Measurements from ENCODE around the gene GRID2. TPM values are rescaled to one million over a fixed set of nuclear protein-coding genes. Genes with fewer than 3 reads are reported as not detected.

Gene GRID2
- total RNA-seq, 1 donor from 2014 or later = 1.3 TPM

DNA sequence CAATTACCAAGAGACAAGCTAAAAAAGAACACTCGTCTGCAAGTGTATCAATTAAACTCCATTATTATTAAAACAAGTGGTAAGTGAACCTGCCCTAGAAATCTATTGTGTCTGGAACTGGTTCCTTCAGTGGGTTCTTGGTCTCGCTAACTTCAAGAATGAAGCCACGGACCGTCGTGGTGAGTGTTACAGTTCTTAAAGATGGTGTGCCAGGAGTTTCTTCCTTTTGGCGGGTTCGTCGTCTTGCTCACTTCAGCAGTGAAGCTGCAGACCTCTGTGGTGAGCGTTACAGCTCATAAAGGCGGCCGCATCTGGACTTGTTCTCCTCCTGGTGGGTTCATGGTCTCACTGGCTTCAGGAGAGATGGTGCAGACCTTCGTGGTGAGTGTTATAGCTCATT, 231.8 kb downstream of the GRID2 start:
- no peaks in the 10 kb centered on the region for H3K27me3 Mint-ChIP-seq (ENCODE audit: low read depth)
- H3K4me3 Mint-ChIP-seq = no peak overlapping the region
- no peaks in the 10 kb centered on the region for H3K9me3 Mint-ChIP-seq
- H3K36me3 Mint-ChIP-seq (ENCODE audit: low read depth) = no peaks in the 10 kb centered on the region
- TF ChIP-seq CTCF (conservative IDR thresholded peaks at IDR 0.05) = no peak
- H3K4me1 Mint-ChIP-seq = no peaks in the 10 kb centered on the region
- no peak for DNase-seq (ENCODE audit: low read depth, low spot score)
- no peak overlapping the region for H3K27ac Mint-ChIP-seq (ENCODE audit: unreplicated experiment)

DNA sequence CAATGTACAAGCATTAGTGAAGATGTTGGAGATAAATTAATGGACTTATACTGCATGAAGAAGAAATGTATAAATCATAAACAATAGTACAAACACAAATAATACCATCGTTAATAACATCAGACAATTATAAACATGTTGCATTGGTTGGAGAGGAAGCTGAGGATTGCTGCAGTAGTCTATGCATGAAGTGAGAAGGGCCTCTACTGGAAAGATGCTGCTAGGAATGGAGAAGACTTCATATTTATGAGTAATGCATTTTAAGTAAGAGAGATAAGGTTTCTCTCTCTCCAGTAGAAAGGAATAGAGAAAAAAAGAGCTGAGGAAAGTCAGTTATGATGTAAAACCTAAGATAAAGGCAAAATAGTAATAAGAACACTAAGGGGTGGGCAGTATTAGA, 247.8 kb downstream of the GRID2 start:
- H3K9me3 Mint-ChIP-seq = no peaks in the 10 kb centered on the region
- H3K36me3 Mint-ChIP-seq (ENCODE audit: low read depth) = no peaks in the 10 kb centered on the region
- no peak for TF ChIP-seq CTCF (conservative IDR thresholded peaks at IDR 0.05)
- DNase-seq (ENCODE audit: low read depth, low spot score) = no peak
- H3K27ac Mint-ChIP-seq (ENCODE audit: unreplicated experiment) = no peak overlapping the region
- no peak overlapping the region for H3K4me3 Mint-ChIP-seq
- H3K27me3 Mint-ChIP-seq (ENCODE audit: low read depth) = no peaks in the 10 kb centered on the region
- no peaks in the 10 kb centered on the region for H3K4me1 Mint-ChIP-seq

DNA sequence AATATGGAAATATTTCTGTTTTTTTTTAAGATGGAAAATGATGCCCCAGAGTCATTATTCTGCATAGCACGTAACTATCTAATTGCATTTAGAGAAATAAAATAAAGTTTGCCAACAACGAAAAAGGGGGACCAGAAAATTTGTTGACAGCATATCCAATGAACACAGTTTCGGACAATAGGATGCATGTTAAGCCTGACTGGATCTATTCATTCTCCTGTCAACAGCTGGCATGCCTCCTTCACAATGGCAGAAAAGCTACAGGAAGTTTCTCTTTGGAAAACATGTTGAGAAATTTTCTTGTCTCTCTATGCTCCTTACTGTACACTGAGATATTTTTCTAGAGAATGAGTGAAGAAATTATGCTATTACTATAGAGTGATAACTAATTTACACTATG, 262.5 kb downstream of the GRID2 start:
- no peaks in the 10 kb centered on the region for H3K27me3 Mint-ChIP-seq (ENCODE audit: low read depth)

DNA sequence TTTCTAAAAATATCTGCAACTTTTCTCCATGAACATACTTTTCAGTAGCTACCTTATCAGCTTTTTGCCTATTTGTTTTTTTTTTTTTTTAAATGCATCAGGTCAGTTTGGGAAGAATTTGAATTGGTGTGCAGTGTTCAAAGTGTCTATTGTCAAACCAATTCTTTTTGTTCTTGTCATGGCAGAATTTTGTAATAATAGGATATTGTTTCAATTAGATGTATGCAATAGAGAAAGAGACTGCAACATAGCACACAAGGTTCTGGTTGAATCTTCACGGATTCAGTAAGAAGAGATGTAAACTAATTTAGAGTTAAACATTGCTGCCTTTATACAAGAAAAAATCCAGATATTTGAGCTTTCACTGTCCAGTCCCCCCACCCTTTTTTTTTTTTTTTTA, 277.1 kb downstream of the GRID2 start:
- Mint-ChIP-seq H3K4me1 (no peaks in the 10 kb centered on the region), H3K27ac (ENCODE audit: unreplicated experiment) (no peak overlapping the region), H3K36me3 (ENCODE audit: low read depth) (no peaks in the 10 kb centered on the region), H3K27me3 (ENCODE audit: low read depth) (no peaks in the 10 kb centered on the region), H3K4me3 (no peak overlapping the region), H3K9me3 (no peaks in the 10 kb centered on the region)
- DNase-seq (ENCODE audit: low read depth, low spot score) = no peak
- TF ChIP-seq CTCF (conservative IDR thresholded peaks at IDR 0.05) = no peak

More for the DNA sequence above, 262.5 kb downstream of the GRID2 start:
- DNase-seq (ENCODE audit: low read depth, low spot score) = no peak
- TF ChIP-seq CTCF (conservative IDR thresholded peaks at IDR 0.05) = no peak
- H3K36me3 Mint-ChIP-seq (ENCODE audit: low read depth) = no peaks in the 10 kb centered on the region
- no peak overlapping the region for H3K27ac Mint-ChIP-seq (ENCODE audit: unreplicated experiment)
- no peak overlapping the region for H3K4me3 Mint-ChIP-seq
- H3K9me3 Mint-ChIP-seq = peaks cover 17% of the 10 kb centered on the region
- H3K4me1 Mint-ChIP-seq = peaks cover 13% of the 10 kb centered on the region

- Mint-ChIP-seq H3K9me3 (no peaks in the 10 kb centered on the region), H3K27ac (ENCODE audit: unreplicated experiment) (no peak overlapping the region), H3K27me3 (ENCODE audit: low read depth) (no peaks in the 10 kb centered on the region), H3K36me3 (ENCODE audit: low read depth) (no peaks in the 10 kb centered on the region), H3K4me1 (no peaks in the 10 kb centered on the region), H3K4me3 (no peak overlapping the region)
- DNase-seq (ENCODE audit: low read depth, low spot score) = no peak
- no peak for TF ChIP-seq CTCF (conservative IDR thresholded peaks at IDR 0.05)
Observed at GRCh38 chr4:92599044-92599443, 295.3 kb downstream of the GRID2 start.

DNA sequence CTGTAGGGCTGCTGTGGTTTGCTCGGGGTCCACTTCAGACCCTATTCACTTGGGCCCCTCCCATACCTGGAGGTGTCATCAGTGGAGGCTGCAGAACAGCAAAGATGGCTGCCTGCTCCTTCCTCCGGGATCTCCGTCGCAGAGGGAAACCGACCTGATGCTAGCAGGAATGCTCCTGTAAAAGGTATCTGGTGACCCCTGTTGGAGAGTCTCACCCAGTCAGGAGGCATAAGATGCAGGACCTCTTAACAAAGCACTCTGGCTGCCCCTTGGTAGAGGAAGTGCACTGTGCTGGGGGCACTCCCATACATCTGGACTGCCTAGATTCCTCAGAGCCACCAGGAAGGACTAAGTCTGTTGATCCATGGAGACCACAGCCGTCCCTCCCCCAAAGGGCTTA, 296.9 kb downstream of the GRID2 start:
- Mint-ChIP-seq H3K9me3 (no peaks in the 10 kb centered on the region), H3K27me3 (ENCODE audit: low read depth) (no peaks in the 10 kb centered on the region), H3K4me1 (no peaks in the 10 kb centered on the region), H3K27ac (ENCODE audit: unreplicated experiment) (no peak overlapping the region), H3K36me3 (ENCODE audit: low read depth) (no peaks in the 10 kb centered on the region), H3K4me3 (no peak overlapping the region)
- no peak for DNase-seq (ENCODE audit: low read depth, low spot score)
- no peak for TF ChIP-seq CTCF (conservative IDR thresholded peaks at IDR 0.05)

Measured in neural crest cell (in vitro differentiated cells).